Colon (tissue), 2 donors: Measurements from ENCODE around the gene DNAH17.

ENCODE experiments used
- FAIRE-seq: peaks from 2 replicates; lab custom pipeline; 2012; peaks lifted over from hg19 to GRCh38; lab: Jason Lieb, UNC
- donor health status: control.
- donor health status: control.

Gene DNAH17

GRCh38 chr17:78494696-78495330 is 82.4 kb downstream of the DNAH17 start:
- no peak for FAIRE-seq

GRCh38 chr17:78493853-78494695 is 83.1 kb downstream of the DNAH17 start:
- no peak for FAIRE-seq

- no peak for FAIRE-seq
Measured at GRCh38 chr17:78493450-78493849, 83.7 kb downstream of the DNAH17 start.

- no peak for FAIRE-seq
Measured at GRCh38 chr17:78492116-78492799, 84.9 kb downstream of the DNAH17 start.

GRCh38 chr17:78491236-78492115 is 85.7 kb downstream of the DNAH17 start:
- FAIRE-seq: no peak

- FAIRE-seq: no peak
Measured at GRCh38 chr17:78490673-78491072, 86.5 kb downstream of the DNAH17 start.

- FAIRE-seq: no peak
Measured at GRCh38 chr17:78490156-78490555, 87.0 kb downstream of the DNAH17 start.

GRCh38 chr17:78488867-78489634 is 88.1 kb downstream of the DNAH17 start:
- no peak for FAIRE-seq

- FAIRE-seq: no peak
Measured at GRCh38 chr17:78488156-78488555, 89.0 kb downstream of the DNAH17 start.

- no peak for FAIRE-seq
Measured at GRCh38 chr17:78486946-78487680, 90.1 kb downstream of the DNAH17 start.

- FAIRE-seq: no peak
Measured at GRCh38 chr17:78486228-78486802, 90.9 kb downstream of the DNAH17 start.

- no peak for FAIRE-seq
Measured at GRCh38 chr17:78485290-78486168, 91.7 kb downstream of the DNAH17 start.

- FAIRE-seq: no peak
Measured at GRCh38 chr17:78484271-78485246, 92.6 kb downstream of the DNAH17 start.

- FAIRE-seq: no peak
Measured at GRCh38 chr17:78479369-78479768, 97.8 kb downstream of the DNAH17 start.

GRCh38 chr17:78478757-78479297 is 98.4 kb downstream of the DNAH17 start:
- FAIRE-seq: no peak

GRCh38 chr17:78477913-78478756 is 99.1 kb downstream of the DNAH17 start:
- FAIRE-seq: no peak

- no peak for FAIRE-seq
Measured at GRCh38 chr17:78476973-78477372, 100.2 kb downstream of the DNAH17 start.
